Activated CD4-positive, alpha-beta T cell treated with anti-CD3 and anti-CD28 coated beads for 4 hours (primary cell): ENCODE results near the gene PPY.
A peak's percentile ranks its signal among the peaks of the same experiment; 100 is the strongest.
"Not testable (repeated sequence)": the region's sequence is repeated elsewhere in the genome, so short reads cannot be mapped to it uniquely, and the experiment has no call there.

Experiments used
- DNase-seq, 2 donors: peaks; one replicate each; pipeline ENCODE4 v3.0.0-alpha.2; 2020

The PPY gene

DNA sequence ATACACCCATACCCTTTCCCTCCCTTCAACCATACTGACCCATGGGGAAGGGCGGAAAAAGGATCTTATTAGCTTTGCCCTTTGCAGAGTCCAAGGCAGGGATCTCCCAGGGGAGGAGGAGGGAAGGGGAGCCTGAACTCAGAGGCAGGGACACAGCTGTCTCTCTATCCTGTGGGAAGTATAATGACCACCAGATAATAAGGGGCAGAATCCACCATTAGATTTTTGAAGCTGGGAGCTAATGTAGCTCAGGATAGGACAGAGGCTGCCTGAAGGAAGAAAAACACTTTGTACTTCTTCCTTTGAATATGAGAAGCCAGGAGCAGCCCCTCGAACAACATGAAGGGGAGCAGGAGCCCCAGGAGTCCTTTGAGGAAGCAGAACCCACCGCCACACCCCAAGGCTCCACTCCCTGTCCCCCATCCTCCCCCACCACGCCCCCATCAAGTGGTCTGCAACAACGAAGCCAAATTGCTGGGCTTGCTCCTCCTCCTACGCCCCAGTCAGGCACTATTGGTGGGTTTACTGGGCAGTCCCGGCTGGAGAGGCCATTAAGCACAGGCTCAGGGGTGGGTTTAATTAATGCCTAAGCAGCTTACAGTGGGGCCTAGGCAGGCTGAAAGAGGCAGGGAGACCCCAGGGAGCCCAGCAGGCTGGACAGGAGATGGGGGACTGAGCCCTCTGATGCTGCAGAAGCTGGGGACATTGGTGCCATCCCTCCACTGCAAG, 40.3 kb downstream of the PPY start:
- no peak for DNase-seq

GRCh38 chr17:43900858-43901754, 41.2 kb downstream of the PPY start:
- DNase-seq: no peak

- DNase-seq: peak; percentile 75 to 78
Measured at GRCh38 chr17:43900183-43900857, 42.0 kb downstream of the PPY start.

DNA sequence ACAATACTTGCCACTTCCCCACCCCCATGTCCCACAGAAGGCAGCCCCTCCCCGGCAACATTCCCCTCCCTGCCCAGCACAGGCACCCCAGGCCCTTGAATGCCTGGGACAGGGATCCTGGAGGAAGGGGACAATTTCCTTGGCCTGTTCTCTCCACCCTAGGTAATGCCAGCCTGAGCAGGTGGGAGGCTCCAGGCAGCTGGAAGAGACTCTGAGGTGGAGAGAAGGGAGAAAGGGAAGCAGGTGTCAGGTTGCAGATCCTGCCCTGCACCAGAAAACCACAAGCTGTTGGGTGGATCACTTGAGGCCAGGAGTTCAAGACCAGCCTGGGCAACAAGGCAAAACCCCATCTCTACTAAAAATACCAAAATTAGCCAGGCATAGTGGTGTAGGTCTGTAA, 43.8 kb downstream of the PPY start:
- DNase-seq: no peak

GRCh38 chr17:43897831-43898230, 44.4 kb downstream of the PPY start:
- DNase-seq: no peak

- not testable (repeated sequence) for DNase-seq
Measured at GRCh38 chr17:43894494-43894893, 47.8 kb downstream of the PPY start.

DNA sequence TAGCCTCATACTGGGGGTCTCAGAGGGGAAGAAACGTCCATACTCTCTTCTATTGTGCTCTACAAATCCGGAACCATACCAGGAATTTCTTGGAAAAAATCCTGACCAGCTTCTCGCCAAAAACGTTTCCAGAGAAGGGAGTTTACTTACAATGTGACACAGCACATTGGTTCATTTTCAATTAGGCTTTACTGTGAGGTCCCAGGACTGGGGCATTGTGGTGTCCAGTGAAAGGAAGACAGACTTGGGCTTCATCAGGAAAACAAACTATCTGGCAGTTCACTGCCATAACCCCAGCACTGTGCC, 49.7 kb downstream of the PPY start:
- no peak for DNase-seq

DNA sequence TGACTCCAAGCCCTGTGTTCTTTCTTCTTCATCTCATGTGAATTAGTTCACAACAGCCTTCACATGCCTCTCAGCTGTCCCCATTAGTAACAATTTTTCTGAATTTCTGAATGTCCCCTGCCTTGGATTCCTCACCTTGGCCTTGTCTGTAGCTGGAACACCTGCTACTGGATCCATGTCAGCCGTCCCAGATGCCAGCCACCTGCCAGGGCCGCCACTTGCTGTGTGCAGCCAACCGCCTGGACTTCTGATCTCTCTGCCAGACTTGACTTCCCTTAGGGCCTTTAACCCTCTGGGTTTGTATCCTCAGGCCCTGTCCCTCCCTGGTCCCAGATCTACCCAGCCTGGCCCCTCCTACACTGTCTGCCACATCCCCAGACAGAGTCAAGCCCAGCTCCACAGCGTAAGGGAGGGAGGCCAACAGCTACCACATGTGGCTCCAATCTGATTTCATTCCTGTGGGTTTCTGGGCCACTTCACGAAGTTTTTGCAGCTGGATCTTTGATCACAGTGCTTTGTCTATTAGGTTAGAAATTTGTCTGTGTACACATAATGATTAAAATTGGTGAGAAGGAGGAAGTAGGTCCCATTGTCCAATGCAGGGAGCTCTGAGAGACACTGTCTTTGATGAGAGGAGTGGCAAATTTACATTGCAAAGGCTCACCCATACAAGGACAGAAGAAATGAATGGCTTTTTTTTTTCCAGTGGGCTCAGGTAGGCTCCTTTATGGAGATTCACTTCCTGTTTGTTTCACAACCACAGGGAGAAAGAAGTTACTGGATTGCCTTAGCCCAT, 50.2 kb downstream of the PPY start:
- no peak for DNase-seq
